HG02852 (cell line): ENCODE measurements around the gene BTG1.

Experiments used
- ATAC-seq: cut with Tn5 transposase; IDR thresholded peaks from one replicate; pipeline ENCODE4 v1.9.1; 2021; ENCODE audit warnings: mild to moderate bottlenecking, moderate library complexity; ENCODE audit not compliant: unreplicated experiment

BTG1 gene, protein sequence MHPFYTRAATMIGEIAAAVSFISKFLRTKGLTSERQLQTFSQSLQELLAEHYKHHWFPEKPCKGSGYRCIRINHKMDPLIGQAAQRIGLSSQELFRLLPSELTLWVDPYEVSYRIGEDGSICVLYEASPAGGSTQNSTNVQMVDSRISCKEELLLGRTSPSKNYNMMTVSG

DNA sequence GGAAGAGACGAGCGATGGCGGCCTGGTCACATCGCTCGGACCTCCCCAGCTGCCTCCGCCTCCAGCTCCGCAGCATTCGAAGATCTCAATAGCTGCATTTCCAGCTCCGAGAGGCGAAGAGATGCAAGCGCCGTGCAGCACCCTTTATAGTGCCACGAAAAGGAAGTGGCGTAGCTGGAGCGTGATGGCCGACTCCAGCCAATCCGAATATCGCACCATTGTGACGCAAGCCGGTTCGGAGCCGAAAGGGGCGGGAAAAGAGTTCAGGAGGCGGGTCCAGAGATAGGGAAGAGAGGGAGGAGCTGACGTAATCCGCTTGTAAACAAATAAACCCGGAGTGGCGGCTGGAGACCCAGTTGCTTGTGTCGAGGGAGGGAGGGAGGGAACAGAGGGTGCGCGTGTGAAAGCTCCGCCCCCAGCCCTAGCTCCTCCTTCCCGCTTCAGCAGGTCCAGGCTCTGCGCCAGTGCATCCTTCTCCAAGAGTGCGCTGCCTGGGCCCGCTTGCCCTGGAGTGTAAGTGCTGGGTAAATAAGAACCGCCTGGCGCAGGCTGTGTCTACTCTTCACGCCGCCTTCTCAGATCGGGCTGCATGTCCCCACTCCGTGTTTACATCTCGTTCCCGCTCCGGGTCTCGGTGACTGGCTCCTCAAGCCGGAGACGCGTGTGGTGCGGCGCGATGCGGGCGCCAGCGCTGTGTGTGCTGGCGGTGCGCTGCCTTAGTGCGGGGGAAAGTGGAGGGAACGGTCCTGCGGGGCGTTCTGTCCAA lies at the start of gene BTG1:
TSS of gene BTG1 (minus strand) at position 116 of the 766 bp plus-strand sequence. CDS start 311 bp downstream, outside the sequence.
- peak; percentile 70 for ATAC-seq

DNA sequence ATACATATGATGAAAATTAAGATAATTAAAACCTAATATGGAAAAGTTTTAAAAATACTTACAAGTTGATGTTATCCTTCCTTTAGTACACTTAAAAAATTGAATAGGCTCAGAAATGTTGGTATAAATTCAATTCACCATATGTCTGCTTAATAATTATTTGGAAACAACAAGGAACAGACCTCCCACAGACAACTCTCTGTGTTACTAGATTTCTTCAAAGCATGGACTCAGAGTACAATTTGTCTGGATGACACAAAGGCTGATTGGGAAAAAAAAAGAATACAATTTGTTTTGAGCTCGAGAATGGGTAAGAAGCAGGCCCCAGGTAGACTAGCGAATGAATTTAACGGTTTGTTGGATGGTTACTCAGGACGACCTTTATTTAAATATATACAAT lies 48.9 kb upstream of the BTG1 start:
- no peak for ATAC-seq

DNA sequence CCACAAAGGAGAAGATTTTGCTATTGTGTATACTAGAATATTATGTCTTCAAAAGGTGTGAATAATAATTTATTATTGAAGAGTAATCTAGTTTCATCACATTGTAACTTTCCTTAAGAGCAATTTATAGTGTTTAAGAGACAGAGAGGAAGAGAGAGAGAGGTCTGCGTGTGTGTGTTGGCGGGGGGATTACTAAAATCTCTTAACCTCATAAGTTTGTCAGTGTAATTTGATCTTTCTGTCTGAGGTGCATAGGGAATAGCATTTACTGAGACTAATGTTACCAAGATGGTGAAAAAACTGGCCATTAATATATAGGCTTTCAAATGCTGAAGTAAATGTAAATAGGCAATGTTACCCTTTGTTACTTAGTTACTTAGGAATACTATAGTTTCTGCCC lies 48.2 kb upstream of the BTG1 start:
- ATAC-seq, result no peak

DNA sequence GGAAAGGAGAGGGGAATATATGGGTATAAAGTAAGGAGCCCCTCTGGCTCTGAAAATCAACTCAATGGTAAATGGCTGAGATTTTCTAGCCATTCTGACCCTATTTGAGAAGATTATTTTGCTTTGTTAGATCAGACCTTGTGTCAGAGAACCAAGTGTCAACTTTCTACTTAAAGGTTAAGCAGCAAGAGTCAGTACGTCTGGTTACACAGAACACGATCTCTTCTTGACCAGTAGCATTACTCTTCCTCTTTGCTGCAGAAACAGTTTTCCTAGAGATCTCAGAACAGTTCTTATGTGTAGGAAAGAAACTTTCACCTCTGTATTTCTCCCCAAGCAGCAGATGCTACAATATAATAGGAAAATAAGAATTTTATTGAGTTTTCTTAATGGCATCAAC lies 47.4 kb upstream of the BTG1 start:
- no peak for ATAC-seq

DNA sequence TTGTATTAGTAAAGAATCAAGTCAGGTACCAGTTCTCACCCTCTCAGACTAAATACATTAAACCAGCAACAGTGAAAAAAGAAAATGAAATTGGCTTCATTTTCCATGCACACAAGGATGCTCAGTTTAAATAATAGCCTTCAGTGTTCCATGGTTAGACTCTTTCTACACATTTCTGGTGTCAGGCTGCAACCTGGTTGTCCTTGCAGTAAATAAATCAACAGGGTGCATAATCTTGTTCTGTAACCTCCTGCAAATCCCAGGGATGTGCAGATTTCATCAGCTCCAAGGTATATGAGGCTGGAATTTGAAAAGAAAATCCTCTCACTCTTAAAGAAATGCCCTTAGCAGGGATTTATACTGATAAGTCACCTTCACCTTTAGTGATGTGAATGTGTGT lies 46.7 kb upstream of the BTG1 start:
- ATAC-seq, result no peak

DNA sequence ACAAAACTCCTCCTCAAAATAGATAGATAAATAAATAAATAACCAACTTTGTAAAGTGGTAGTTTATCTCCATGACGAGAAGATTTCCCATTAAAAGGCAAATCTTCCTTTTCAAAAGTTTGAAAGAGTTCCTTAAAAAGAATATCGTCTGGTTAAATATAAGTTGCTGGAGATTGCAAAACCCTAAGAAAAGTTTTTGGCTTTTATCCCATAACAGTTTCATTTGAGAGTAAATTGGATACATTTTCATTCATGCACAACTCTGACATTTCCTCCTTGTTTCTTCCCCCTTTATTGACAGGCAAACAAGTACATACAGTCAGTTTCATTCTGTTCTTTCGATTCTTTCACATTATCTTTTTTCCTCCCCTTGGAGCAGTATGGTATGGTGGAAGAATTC lies 45.4 kb upstream of the BTG1 start:
- no peak for ATAC-seq

DNA sequence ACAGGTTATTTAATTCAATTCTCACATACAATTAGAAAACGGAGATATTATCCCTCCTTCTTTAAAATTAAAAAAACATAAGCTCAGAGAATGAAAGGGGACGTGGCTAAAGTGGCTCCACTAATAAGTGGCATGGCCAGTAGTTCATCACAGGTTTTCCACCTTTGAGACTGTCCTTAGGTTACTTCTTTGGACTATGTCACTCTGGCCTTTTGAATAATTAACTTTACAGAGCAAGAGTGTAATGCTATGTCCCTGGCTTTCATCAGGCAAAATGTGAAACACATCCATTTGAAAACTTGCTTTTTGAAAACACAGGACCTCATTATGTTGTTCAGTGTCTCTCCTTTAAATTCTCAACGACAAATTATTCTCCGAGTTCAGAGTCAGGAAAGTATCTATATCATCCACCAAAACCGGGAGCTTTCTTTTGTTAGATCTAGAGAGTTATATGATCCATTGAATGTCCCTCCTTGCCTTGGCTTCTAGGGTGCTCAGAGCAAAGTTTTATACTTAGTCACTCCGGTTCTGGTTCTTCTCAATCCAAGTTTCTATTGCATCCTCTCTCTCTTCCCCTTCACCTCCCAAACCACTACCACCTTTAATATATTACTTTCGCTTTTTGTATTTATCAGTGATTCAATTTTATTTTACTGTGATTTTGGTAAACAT lies 43.0 kb upstream of the BTG1 start:
- ATAC-seq, result no peak

DNA sequence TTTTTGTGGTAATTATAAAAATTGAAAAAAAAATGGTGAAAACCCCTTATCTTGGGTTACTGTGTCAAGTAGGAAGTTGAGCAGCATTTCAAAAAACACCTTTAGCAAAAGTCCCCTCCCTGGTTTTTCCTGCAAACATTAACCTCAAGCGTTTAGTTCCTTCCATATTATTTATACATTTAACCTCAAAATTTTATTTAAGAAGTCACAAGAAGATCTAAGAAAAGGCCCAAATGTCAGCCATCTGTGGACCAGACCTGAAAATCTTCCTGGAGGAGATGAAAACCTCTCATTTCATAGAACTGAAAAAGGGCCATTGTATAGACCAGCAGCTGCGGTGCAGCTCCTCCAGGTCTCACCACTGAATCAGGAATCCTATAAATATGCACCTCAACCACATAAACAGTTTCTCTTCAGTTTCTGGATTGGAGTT lies 40.4 kb upstream of the BTG1 start:
- ATAC-seq, result peak; percentile 46

DNA sequence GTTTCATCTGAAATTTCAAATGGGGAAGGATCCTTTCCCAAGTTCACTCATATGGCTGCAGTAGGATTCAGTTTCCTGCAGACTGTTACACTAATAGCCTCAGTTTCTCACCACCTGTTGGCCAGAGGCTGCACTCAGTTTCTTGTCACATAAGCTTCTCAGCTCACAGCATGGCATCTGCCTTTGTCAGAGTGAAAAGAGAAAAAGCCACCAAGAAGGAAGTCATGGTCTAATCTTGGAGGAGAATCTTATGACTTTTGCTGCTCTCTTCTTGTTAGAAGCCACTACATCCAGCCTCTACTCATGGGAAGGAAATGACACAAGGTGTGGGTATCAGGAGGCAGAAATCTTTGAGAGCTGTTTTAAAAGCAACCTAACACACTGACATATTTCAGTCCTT lies 39.4 kb upstream of the BTG1 start:
- peak; percentile 76 for ATAC-seq

DNA sequence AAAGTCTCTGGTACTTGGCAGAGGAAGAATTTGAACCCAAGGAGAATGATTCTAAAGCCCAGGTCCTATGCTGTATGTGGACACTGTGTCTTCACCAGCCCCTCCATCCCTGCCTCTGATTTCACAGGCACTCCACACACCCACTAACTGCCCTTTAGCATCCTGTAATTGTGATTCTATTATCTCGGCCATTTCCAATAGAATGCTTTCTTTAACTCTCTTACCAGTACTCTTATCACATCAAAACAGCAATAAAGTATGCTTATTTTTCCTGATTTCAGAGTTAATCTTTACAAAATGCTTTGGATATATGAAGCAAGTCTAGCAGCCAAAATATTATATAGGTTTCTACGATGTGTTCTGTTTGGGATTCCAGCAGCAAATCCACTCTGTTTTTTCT lies 37.9 kb upstream of the BTG1 start:
- ATAC-seq, result no peak

DNA sequence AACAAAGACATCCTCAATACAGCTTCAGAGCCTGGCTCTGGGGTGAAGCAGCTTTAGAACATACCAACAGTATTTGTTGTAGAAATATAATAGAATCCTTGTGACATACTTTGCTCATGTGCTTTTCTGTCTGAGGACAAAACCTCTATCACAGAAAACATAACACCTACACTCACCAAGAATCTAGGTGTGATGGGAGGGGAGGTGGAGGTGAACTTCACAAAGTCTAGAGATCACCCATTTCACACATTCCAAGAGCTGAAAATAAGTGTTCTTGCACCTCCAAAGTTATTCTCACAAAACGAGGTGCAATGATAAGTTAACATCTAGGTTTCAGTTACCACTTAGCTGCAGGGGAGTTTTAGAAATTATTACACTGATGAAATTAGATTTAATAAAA lies 32.7 kb upstream of the BTG1 start:
- no peak for ATAC-seq

DNA sequence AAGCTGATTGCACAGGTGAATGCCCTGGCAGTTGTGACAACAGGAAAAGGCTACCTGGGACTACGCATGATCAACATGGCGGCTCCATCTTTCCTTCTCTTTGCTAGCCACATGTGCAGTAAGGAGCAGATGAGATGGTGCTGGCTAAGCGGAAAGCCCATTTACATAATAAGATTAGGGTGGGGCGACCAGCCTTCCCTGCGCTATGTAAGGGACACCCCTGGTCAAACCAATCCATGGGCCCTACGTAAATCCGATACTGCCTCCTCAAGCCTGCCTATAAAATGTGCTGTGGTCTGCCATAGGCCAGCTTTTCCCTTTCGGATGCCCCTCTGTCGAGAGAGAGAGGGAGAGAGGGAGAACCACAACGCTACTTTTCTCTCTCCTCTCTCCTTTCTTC lies 31.0 kb upstream of the BTG1 start:
- no peak for ATAC-seq

DNA sequence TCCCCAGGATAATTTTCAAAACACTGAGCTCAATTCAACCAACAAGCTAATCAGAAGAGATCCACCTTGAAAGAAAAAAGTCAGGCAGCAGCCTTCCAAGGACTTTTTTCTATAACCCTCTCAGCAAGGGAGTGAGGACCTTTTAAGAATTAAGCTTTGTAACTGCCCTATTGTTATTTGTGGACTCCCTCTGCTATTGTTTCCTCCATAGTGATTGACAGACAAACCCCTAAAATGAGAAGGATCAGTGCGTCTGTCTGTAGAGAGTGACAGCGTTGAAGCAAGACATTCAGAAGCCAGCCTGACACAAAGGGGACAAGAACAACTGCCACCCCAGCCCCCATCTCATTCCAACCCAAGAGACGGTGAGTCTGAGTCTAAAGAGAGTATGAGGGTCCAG lies 30.3 kb upstream of the BTG1 start:
- no peak for ATAC-seq

DNA sequence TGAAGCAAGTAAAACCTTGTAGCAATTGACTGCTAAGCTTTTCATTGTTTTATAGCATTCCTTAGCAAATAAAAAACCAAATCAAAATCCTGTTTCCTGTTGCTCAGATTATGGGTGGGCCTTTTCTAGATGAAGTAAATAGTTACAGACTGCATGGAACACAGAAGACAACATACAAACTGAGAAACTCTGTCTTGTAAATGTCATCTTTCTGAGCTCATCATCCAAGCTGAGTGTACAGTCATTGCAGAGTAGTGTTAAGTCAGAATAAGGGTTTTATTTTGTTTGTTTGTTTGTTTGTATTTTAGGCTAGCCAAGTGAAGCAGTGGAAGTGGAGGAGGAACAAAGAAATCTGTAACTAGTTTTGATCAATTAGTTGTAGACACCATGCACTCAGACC lies 24.4 kb upstream of the BTG1 start:
- ATAC-seq, result no peak

DNA sequence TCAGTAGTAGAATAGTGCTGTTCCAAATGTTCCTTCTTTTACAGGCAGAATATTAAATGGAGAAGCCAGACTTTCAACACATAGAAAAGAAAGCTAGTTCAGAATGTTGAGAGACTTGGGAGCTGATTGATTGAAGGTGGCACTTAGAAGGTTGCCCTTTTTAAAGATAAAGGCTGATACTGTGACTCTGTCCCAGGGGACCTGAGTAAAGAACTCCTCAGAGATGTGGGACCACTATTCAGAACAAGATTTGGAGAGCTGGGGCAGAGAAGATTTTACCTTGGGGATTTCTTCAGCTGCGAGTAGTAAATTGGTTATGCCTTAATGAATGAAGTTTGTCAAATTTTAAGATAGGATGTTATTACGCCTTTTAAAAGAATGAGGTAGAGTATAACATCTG lies 21.4 kb upstream of the BTG1 start:
- ATAC-seq, result no peak

DNA sequence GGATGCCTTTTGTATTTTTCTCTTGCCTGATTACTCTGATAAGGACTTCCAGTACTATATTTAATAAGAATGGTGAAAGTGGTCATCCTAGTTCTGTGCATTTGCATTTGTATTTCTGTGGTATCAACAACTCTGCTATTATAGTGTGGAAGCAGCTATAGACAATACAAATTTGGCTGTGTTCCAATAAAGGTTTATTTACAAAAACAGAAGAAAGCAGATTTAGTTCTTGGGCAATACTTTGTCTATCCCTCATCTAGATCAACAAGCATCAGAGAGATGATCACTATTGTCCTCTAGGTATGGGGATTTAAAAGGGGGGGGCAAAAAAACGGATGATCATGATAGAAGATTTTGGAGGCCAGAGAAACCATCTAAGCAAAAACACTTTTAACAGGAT lies 19.1 kb upstream of the BTG1 start:
- no peak for ATAC-seq

DNA sequence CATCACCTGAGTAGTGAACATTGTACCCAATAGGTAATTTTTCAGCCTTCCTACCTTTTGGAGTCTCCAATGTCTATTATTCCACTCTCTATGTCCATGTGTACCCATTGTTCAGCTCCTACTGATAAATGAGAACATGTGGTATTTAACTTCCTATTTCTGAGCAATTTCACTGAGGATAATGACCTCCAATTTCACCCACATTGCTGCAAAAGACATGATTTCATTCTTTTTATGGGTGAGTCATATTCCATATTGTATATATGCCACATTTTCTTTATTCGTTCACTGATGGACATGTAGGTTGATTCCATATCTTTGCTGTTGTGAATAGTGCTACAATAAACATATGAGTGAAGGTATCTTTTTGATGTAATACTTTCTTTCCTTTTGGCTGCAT lies 16.4 kb upstream of the BTG1 start:
- no peak for ATAC-seq

DNA sequence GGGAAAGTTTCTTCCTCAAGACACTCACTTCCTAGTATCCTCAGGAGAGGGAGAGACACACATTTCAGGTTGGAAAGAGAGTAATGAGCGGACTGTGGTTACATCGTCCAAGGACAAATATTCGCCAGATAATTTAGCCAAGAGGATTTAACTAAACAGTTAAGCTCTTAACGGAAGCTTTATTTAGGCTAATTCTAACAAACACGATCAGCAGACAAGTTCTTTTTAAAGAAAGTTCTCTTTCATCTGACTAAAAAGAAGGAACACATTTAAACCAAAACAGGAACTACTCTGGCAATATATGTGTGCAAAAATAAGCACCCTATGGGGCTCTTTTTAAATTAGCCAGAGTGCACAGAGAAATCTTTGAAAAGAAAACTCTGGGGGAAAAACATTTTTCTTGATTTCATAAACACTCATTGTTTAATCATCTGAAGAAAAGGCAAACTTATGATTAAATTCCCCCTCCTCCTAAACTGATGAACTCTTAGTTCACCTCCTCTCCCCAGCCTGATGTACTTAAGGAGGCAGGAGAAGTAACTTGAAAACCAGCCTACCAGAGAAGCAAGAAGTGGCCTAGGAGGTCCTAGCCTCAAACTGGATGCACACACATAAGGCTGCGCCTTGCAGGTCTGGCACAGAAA lies 13.3 kb upstream of the BTG1 start:
- ATAC-seq, result peak; percentile 65

DNA sequence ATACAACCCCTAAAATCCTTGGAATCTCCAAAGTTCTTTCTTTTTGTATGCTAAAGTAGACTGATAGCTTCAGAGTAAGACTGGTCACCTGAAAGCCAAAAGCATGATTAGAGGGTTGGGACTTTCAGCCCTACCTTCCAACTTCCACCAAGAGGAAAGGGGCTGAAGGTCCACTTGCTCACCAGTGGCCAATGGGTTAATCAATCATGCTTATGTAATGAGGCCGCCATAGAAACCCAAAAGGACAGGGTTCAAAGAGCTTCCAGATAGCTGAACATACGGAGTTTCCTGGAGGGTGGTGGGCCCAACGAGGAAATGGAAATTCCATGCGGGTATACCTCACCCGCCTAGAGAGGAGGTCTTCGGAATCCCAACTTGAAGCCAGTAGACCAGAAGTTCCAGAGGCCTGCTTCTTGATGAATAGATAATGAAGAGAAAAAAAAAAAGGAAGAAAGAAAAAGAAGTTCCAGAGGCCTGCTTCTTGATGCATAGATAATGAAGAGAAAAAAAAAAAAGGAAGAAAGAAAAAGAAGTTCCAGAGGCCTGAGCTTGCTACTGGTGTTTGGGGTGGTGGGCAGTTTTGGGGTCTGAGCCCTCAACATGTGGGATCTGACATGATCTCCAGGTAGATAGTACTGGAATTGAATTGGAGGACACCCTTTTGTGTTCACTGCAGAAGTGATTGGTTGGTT lies 11.2 kb upstream of the BTG1 start:
- no peak for ATAC-seq

DNA sequence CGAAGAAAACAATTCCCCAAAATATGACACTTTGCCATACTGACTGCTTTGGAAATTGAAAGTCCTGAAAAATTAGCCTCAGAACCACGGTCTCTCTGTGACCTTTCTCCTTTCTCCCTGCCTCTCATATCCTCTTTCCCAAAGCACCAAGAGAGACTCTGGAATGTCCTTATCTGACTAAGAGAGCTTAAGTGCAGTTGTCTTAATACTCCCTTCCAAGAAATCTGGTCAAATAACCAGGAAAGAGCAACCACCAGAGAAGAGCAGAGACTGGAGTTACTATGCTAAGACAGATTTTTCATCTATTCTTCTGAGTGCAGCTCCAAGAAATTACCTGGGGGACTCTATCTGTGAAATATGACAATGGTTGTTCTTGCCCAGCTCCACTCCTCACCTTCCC lies 10.5 kb upstream of the BTG1 start:
- no peak for ATAC-seq

DNA sequence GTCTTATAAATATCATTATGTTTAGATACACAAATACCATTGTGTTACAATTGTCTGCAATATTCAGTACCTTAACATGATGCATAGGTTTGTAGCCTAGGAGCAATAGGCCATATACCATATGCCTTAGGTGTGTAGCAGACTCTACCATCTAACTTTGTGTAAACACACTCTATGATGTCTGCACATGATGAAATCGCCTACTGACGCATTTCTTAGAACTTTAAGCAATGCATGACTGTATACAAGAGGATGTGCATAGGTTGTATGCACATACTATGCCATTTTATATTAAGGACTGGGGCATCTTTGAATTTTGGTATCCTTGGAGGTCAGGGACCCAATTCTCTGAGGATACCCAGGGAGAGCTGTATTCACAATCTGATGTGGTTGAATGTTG lies 10.1 kb upstream of the BTG1 start:
- no peak for ATAC-seq
